ENCODE results near the gene ZNF609. TPM values are rescaled to one million over a fixed set of nuclear protein-coding genes. Genes with fewer than 3 reads are reported as not detected.

Gene ZNF609
- total and polyA plus RNA-seq, 10 of the 15 experiments (the other 5 are each of a cell fraction or from before 2014, with no cell fraction given): 5.1 to 35.3 (median 13.6) TPM

DNA sequence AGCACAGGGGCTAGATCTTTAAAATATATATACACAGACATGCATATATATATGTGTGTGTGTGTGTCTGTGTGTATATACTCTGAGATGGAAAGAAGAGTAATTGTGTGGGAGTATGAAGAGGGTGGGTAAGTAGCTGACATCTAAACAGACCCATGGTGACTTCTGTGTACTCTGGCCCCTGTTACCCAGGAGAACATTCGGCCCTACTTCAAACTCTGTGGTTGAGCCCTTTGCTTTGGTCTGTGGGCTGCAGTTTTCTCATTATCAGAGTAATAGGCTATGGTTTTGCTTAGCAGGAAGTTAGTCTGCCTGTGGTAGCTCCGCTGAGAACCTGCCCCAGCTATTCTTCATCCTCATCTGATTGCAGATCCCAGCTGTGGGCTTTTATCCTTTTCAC is 173.6 kb downstream of the ZNF609 start:
- peak; percentile 91 for ATAC-seq
- peaks cover 5% of the 10 kb centered on the region; the same call in 2 of the 3 replicates for H3K9me3 ChIP-seq (replicated peaks; ENCODE audit: control insufficient read depth, insufficient read depth, low read length)
- H3K4me2 ChIP-seq (ENCODE audit: control insufficient read depth, insufficient read depth): peak overlapping the region; percentile 93
- ChIA-PET POLR2A (interaction anchor here (0.8 to 3.8 kb wide), 21 partner anchors 8 to 386 kb away, joined by 3 to 63 read pairs (median 6); partner anchors contain the start of gene ZNF609), SMC1A (ENCODE audit: uncharacterized antibody, unreplicated experiment) (interaction anchor here (0.8 to 5.3 kb wide), 37 partner anchors 11 to 387 kb away, joined by 3 to 234 read pairs (median 10); partner anchors contain the start of gene TRIP4), CTCF (interaction anchor here (0.7 to 4.3 kb wide), 18 partner anchors 10 to 207 kb away, joined by 3 to 93 read pairs (median 4); no protein-coding TSS in a partner anchor), RAD21 (ENCODE audit: unreplicated experiment) (interaction anchor here (0.5 to 5.5 kb wide), 41 partner anchors 12 to 471 kb away, joined by 3 to 239 read pairs (median 9); partner anchors contain the start of genes PPIB, TRIP4 and ZNF609)
- 0% methylated on average over 2 of the region's 2 CpGs for WGBS (ENCODE audit: insufficient coverage, insufficient replicate concordance, low lambda C conversion rate, missing lambda C conversion rate)
- H3K9ac ChIP-seq (ENCODE audit: control insufficient read depth, insufficient read depth, low read length): peak overlapping the region; percentile 45
- H4K20me1 ChIP-seq (ENCODE audit: control insufficient read depth, insufficient read depth): no peaks in the 10 kb centered on the region
- DNase-seq (ENCODE audit: low read depth, low spot score): peak; percentile 96
- peak; percentile 80 for FAIRE-seq
- BruUV-seq (replicated peaks): TSS peak; percentile 88
- intact Hi-C loops (cut with micrococcal nuclease; ENCODE audit: unreplicated experiment) (loop anchor here (1.0 to 10.0 kb wide), 3 partner anchors 11 to 209 kb away; no protein-coding TSS in a partner anchor), in situ Hi-C loops (cut with MboI) (no loop called here)
- peaks cover 0 to 24% of the 10 kb centered on the region in 2 experiments; a peak in 3 of 4 replicates for H3K36me3 ChIP-seq (ENCODE audit: control insufficient read depth in 2 of 2, insufficient read depth in 2 of 2, low read length in 1 of 2)
- H3K4me3 ChIP-seq: peak overlapping the region; percentile 41; the same call in 1 of the 2 replicates
- peaks cover 40% of the 10 kb centered on the region for H3K4me1 ChIP-seq (ENCODE audit: control insufficient read depth, insufficient read depth, low read length)
- H2AFZ ChIP-seq (ENCODE audit: control insufficient read depth, low read depth, low read length): no peak overlapping the region; the same call in 1 of the 2 replicates
- H3K27me3 ChIP-seq (replicated peaks in 1 of 2; ENCODE audit: control insufficient read depth in 2 of 2, insufficient read depth in 2 of 2, low read length in 1 of 2): no peaks in the 10 kb centered on the region
- peak overlapping the region; percentile 97 for H3K27ac ChIP-seq (ENCODE audit: control insufficient read depth, insufficient read depth)
- peaks cover 51% of the 10 kb centered on the region for H3K79me2 ChIP-seq (ENCODE audit: control insufficient read depth, insufficient read depth, low read length)
- TF ChIP-seq YY1 (IDR thresholded peaks at IDR 0.05; ENCODE audit: low read depth, low read length): no peak
- TF ChIP-seq, protein P1, sequence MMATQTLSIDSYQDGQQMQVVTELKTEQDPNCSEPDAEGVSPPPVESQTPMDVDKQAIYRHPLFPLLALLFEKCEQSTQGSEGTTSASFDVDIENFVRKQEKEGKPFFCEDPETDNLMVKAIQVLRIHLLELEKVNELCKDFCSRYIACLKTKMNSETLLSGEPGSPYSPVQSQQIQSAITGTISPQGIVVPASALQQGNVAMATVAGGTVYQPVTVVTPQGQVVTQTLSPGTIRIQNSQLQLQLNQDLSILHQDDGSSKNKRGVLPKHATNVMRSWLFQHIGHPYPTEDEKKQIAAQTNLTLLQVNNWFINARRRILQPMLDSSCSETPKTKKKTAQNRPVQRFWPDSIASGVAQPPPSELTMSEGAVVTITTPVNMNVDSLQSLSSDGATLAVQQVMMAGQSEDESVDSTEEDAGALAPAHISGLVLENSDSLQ (IDR thresholded peaks at IDR 0.05): peak; percentile 44
- TF ChIP-seq CEBPB (IDR thresholded peaks at IDR 0.05; ENCODE audit: borderline replicate concordance in 1 of 2, low read depth in 2 of 2, low read length in 2 of 2): 0 out of 4 replicates have a peak, but pooled peaks of 1 of the 2 experiments have one; percentile 15
- TF ChIP-seq, protein P2, sequence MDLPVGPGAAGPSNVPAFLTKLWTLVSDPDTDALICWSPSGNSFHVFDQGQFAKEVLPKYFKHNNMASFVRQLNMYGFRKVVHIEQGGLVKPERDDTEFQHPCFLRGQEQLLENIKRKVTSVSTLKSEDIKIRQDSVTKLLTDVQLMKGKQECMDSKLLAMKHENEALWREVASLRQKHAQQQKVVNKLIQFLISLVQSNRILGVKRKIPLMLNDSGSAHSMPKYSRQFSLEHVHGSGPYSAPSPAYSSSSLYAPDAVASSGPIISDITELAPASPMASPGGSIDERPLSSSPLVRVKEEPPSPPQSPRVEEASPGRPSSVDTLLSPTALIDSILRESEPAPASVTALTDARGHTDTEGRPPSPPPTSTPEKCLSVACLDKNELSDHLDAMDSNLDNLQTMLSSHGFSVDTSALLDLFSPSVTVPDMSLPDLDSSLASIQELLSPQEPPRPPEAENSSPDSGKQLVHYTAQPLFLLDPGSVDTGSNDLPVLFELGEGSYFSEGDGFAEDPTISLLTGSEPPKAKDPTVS (IDR thresholded peaks at IDR 0.05; ENCODE audit: low read depth, low read length): no peak
- peak; percentile 82 for TF ChIP-seq BCL11A (IDR thresholded peaks at IDR 0.05; ENCODE audit: low read depth, low read length)
- peak; percentile 77; the same call in 1 of the 3 replicates for TF ChIP-seq POU2F2 (IDR thresholded peaks at IDR 0.05; ENCODE audit: borderline replicate concordance, low read depth, low read length)
- TF ChIP-seq TCF12 (IDR thresholded peaks at IDR 0.05; ENCODE audit: low read depth, low read length): peak; percentile 55; the same call in 1 of the 2 replicates
- no peak for TF ChIP-seq SMARCA5 (IDR thresholded peaks at IDR 0.05)
- TF ChIP-seq MEF2B (IDR thresholded peaks at IDR 0.05; ENCODE audit: partially characterized antibody, poor library complexity, severe bottlenecking): peak; percentile 52
- peak; percentile 35; the same call in 1 of the 2 replicates for TF ChIP-seq SMC3 (IDR thresholded peaks at IDR 0.05; ENCODE audit: borderline replicate concordance, low read length)
- 0 out of 2 replicates have a peak, but pooled peaks have one; percentile 34 for TF ChIP-seq TAF1 (IDR thresholded peaks at IDR 0.05; ENCODE audit: borderline replicate concordance, low read depth, low read length)
- peak; percentile 70 for TF ChIP-seq SP1 (IDR thresholded peaks at IDR 0.05; ENCODE audit: low read depth, low read length)
- TF ChIP-seq, protein P3, sequence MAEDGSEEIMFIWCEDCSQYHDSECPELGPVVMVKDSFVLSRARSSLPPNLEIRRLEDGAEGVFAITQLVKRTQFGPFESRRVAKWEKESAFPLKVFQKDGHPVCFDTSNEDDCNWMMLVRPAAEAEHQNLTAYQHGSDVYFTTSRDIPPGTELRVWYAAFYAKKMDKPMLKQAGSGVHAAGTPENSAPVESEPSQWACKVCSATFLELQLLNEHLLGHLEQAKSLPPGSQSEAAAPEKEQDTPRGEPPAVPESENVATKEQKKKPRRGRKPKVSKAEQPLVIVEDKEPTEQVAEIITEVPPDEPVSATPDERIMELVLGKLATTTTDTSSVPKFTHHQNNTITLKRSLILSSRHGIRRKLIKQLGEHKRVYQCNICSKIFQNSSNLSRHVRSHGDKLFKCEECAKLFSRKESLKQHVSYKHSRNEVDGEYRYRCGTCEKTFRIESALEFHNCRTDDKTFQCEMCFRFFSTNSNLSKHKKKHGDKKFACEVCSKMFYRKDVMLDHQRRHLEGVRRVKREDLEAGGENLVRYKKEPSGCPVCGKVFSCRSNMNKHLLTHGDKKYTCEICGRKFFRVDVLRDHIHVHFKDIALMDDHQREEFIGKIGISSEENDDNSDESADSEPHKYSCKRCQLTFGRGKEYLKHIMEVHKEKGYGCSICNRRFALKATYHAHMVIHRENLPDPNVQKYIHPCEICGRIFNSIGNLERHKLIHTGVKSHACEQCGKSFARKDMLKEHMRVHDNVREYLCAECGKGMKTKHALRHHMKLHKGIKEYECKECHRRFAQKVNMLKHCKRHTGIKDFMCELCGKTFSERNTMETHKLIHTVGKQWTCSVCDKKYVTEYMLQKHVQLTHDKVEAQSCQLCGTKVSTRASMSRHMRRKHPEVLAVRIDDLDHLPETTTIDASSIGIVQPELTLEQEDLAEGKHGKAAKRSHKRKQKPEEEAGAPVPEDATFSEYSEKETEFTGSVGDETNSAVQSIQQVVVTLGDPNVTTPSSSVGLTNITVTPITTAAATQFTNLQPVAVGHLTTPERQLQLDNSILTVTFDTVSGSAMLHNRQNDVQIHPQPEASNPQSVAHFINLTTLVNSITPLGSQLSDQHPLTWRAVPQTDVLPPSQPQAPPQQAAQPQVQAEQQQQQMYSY (CRISPR knock-in tag; IDR thresholded peaks at IDR 0.05): no peak
- peak; percentile 54; the same call in 1 of the 2 replicates for TF ChIP-seq IRF4 (IDR thresholded peaks at IDR 0.05; ENCODE audit: low read depth, low read length)
- TF ChIP-seq WRNIP1 (IDR thresholded peaks at IDR 0.05; ENCODE audit: borderline replicate concordance, low read depth, low read length): 0 out of 2 replicates have a peak, but pooled peaks have one; percentile 22
- TF ChIP-seq NR2F1 (conservative IDR thresholded peaks at IDR 0.05): peak; percentile 54; the same call in 1 of the 2 replicates
